Measurements from ENCODE around the gene SERPINI1.

DNA sequence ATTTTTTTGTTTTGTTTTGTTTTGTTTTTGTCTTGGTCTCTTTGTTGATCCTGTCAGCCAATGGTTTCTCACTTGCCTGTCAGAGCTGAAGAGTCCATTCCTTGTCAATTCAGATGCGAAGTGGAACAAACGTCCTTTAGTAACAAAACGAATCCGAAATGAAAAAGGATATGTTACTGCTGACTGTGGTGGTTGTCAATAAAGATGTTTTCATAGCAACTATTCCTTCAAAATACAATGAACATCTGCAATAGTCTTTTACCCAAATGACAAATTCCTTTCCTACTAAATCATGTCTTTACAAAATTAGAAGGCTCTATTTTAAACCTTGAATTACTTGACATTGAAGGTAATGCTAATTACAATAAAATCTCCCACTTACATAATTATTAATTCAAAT is 134.7 kb downstream of the SERPINI1 start:
- TF ChIP-seq, protein P1, sequence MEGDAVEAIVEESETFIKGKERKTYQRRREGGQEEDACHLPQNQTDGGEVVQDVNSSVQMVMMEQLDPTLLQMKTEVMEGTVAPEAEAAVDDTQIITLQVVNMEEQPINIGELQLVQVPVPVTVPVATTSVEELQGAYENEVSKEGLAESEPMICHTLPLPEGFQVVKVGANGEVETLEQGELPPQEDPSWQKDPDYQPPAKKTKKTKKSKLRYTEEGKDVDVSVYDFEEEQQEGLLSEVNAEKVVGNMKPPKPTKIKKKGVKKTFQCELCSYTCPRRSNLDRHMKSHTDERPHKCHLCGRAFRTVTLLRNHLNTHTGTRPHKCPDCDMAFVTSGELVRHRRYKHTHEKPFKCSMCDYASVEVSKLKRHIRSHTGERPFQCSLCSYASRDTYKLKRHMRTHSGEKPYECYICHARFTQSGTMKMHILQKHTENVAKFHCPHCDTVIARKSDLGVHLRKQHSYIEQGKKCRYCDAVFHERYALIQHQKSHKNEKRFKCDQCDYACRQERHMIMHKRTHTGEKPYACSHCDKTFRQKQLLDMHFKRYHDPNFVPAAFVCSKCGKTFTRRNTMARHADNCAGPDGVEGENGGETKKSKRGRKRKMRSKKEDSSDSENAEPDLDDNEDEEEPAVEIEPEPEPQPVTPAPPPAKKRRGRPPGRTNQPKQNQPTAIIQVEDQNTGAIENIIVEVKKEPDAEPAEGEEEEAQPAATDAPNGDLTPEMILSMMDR (IDR thresholded peaks at IDR 0.05; ENCODE audit: control extremely low read depth in 1 of 3, insufficient read depth in 1 of 3, low read depth in 1 of 3, low read length in 3 of 3): no peak
- no peak for TF ChIP-seq PHF8 (conservative IDR thresholded peaks at IDR 0.05; ENCODE audit: low read depth, low read length)
- TF ChIP-seq SP1 (IDR thresholded peaks at IDR 0.05; ENCODE audit: low read depth, low read length): no peak
- no peak for TF ChIP-seq ASH2L (IDR thresholded peaks at IDR 0.05; ENCODE audit: low read length)
- no peak for TF ChIP-seq CBX5 (IDR thresholded peaks at IDR 0.05; ENCODE audit: low read depth, low read length)
- no peak for TF ChIP-seq GABPA (IDR thresholded peaks at IDR 0.05; ENCODE audit: borderline replicate concordance, insufficient read depth, low read length)
- no peak for TF ChIP-seq NRF1 (IDR thresholded peaks at IDR 0.05; ENCODE audit: low read depth, low read length)
- no peak for TF ChIP-seq MAFK (IDR thresholded peaks at IDR 0.05; ENCODE audit: low read depth, low read length)
- no peak for TF ChIP-seq HDAC6 (IDR thresholded peaks at IDR 0.05; ENCODE audit: low read depth, low read length)
- TF ChIP-seq KDM5A (IDR thresholded peaks at IDR 0.05; ENCODE audit: low read length): no peak
- no peak for TF ChIP-seq POLR2A (IDR thresholded peaks at IDR 0.05; ENCODE audit: control extremely low read depth in 1 of 2, low read depth in 2 of 2, low read length in 2 of 2)
- TF ChIP-seq, protein P2, sequence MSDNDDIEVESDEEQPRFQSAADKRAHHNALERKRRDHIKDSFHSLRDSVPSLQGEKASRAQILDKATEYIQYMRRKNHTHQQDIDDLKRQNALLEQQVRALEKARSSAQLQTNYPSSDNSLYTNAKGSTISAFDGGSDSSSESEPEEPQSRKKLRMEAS (IDR thresholded peaks at IDR 0.05): no peak
- TF ChIP-seq EZH2 (IDR thresholded peaks at IDR 0.05; ENCODE audit: low read depth, low read length, severe bottlenecking): no peak

Measured in H1 (cell line).